Measurements from ENCODE around the gene CCDC196. TPM values are rescaled to one million over a fixed set of nuclear protein-coding genes. Genes with fewer than 3 reads are reported as not detected.
"Not testable (repeated sequence)": the region's sequence is repeated elsewhere in the genome, so short reads cannot be mapped to it uniquely, and the experiment has no call there.

CCDC196 gene
- total and polyA plus RNA-seq, 5 experiments from 2014 or later = not detected

DNA sequence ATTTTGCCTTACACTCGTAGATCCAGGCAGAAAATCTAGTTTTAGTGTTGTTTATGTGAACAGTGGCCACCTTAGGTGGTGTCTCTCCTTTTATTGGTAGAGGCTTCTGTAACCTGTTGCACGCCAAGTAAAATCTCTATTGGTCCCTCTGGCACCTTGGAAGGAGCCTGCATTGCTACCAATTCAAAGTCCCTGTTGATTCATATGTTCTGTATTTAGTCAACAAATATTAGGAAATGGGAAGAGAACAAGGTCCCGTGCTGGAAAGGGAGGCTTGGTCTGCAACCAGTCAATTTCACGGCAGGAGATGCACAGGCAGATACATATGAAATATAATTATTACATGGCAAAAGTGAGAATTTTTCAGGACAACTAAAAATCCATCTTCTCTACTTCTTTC is 15.4 kb downstream of the CCDC196 start:
- Mint-ChIP-seq H3K27me3 (no peaks in the 10 kb centered on the region), H3K27ac (no peak overlapping the region), H3K4me3 (no peak overlapping the region), H3K9me3 (no peaks in the 10 kb centered on the region), H3K36me3 (peaks cover 0 to 2% (median 0%) of the 10 kb centered on the region in 3 donors), H3K4me1 (peaks cover 5 to 16% (median 12%) of the 10 kb centered on the region in 4 donors)
- DNase-seq (no peak), ATAC-seq (no peak)
- POLR2A ChIA-PET = no interaction called here

DNA sequence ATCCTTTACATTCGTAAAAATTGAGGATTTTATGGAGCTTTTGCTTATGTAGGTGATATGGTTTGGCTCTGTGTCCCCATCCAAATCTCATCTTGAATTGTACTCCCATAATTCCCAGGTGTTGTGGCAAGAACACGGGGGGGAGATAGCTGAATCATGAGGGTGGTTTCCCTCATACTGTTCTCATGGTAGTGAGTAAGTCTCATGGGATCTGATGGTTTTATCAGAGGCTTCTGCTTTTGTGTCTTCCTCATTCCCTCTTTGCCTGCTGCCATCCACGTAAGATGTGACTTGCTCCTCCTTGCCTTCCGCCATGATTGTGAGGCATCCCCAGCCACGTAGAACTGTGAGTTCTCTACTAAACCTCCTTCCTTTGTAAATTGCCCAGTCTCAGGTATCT is 16.7 kb downstream of the CCDC196 start:
- H3K36me3 Mint-ChIP-seq, DNase-seq, H3K4me3 Mint-ChIP-seq, H3K27ac Mint-ChIP-seq, POLR2A ChIA-PET, ATAC-seq, H3K9me3 Mint-ChIP-seq, H3K27me3 Mint-ChIP-seq: not testable (repeated sequence)
- H3K4me1 Mint-ChIP-seq = peaks cover 5 to 13% (median 9%) of the 10 kb centered on the region in 4 donors

DNA sequence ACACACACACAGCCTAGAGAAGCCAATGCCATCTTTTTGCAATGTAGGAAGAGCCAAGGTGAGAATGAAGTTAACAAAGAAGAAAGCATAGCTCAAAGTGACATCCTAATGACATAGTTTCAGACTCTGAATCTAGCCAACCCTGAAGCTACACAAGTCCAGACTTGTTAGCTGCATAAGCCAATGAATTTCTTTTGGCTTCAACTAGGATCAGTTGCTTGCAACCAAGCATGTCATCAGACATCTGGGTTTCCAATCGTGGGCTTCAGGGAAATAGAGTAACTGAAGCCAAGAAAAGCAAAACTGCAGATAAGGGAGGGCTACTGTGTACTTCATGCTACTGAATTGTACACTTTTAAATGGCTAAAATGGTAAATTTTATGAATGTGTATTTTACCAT is 17.4 kb downstream of the CCDC196 start:
- H3K4me1 Mint-ChIP-seq = peaks cover 5 to 15% (median 9%) of the 10 kb centered on the region in 4 donors
- H3K4me3 Mint-ChIP-seq = no peak overlapping the region
- H3K36me3 Mint-ChIP-seq = peaks cover 0 to 2% (median 0%) of the 10 kb centered on the region in 3 donors
- H3K9me3 Mint-ChIP-seq = no peaks in the 10 kb centered on the region
- no peak for DNase-seq
- ATAC-seq = no peak
- H3K27me3 Mint-ChIP-seq = no peaks in the 10 kb centered on the region
- POLR2A ChIA-PET = no interaction called here
- H3K27ac Mint-ChIP-seq = no peak overlapping the region

DNA sequence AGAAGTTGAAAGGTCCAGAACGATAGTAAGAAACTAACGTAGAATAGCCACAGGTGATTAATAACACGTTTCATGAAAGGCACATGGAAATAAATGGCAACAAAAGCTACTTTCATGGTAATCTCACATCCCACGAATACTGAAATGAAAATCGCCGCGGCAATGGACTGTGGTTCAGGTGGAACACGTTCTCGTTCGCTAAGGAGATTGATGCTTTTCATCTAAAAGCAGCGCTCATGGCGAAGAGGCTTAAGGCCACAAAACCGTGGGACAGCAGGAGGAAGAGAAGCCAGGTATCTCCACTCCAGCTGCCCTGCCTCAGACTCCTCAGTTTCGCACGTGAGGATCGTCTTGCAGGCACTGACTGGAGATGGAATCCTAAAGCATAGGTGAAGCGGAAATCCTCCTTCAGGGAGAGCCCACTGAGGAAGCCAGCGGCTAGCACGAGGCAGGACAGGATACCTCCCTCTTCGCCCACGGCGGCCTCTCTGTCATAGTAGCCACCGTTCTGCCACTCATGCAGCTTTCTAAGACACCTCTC is 21.1 kb downstream of the CCDC196 start:
- Mint-ChIP-seq H3K4me3 (peak overlapping the region; percentile 95 to 99 (median 98)), H3K4me1 (peaks cover 12 to 38% (median 29%) of the 10 kb centered on the region in 4 donors), H3K27ac (peak overlapping the region; percentile 34 to 97 (median 90)), H3K27me3 (peaks cover 0 to 2% (median 0%) of the 10 kb centered on the region in 5 donors), H3K9me3 (no peaks in the 10 kb centered on the region), H3K36me3 (peaks cover 0 to 2% (median 0%) of the 10 kb centered on the region in 3 donors)
- POLR2A ChIA-PET = interaction anchor here (0.6 to 1.2 kb wide), 4 partner anchors 12 to 801 kb away, joined by 3 to 4 read pairs (median 3); partner anchors contain the start of gene PALS1
- ATAC-seq = peak in 1 of 2 donors; percentile 7
- peak in 1 of 10 donors; percentile 1 for DNase-seq

DNA sequence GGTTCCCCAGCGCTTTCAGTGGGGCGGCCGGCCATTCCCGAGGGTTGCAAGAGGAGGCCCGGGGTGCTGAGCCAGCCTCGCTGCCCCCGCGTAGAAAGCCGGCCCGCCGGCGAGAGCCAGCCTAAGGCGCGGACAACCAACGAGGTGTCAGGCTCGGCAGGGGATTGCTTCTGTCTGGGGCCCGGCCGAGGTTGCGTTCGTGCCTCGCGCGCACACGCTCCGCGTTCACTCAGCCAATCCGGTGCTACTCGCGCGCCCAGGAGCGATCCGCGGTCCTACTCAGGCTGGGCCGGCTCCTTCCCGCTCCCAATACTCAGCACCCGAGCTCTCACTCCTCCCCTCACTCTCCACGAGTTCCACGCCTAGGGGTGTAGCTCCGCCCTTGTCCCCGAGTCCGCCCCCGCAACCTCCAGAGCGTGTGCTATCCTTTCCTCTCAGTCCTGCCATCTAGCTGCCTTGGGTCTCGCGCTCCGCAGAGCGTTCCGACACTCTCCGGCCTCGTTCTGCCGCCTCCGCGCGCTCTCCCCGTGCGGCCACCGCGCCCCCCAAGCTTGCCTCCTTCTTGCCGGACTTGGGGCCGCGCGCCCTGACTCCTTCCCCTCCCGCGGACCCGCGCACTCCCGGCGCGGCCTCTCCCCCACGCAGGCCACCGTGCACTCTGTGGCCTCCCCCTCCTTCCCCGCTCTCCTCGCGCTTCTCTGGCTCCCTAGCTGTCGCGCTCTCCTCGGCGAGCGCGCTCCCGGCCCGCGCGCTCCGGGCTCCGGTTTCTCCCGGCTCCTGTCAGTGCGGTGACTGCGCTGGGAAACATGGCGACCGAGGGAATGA is 21.8 kb downstream of the CCDC196 start, which contains the start of gene GPHN:
Gene GPHN (plus strand): TSS at position 426 of the 825 bp plus-strand sequence.
- Mint-ChIP-seq H3K27ac (peak within 1 kb of the TSS; percentile 78 to 97 (median 90)), H3K9me3 (no peaks in the 10 kb centered on the region), H3K4me1 (peaks cover 12 to 39% (median 30%) of the 10 kb centered on the region in 4 donors), H3K36me3 (peaks cover 0 to 1% (median 0%) of the 10 kb centered on the region in 3 donors), H3K27me3 (peaks cover 0 to 2% (median 0%) of the 10 kb centered on the region in 5 donors), H3K4me3 (peak within 1 kb of the TSS; percentile 95 to 99 (median 98))
- peak; percentile 69 to 89 (median 79) for DNase-seq
- ATAC-seq = peak; percentile 86 to 90
- POLR2A ChIA-PET = interaction anchor here (0.6 to 1.2 kb wide), 4 partner anchors 11 to 801 kb away, joined by 3 to 4 read pairs (median 3); partner anchors contain the start of gene PALS1

DNA sequence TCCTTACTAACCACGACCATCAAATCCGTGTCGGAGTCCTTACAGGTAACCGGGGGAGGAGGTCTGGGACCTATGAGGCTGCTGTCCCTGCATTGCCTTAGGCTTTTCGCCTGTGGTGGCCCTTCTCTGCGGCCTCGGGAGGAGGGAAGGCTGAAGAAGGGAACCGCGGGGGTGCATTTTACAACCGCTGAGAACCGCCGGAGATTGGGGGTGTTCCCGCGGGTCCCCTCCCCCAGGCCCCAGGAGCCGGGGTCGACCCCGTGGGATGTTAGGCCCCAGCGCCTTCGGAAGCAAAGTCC is 22.3 kb downstream of the CCDC196 start:
- H3K9me3 Mint-ChIP-seq = no peaks in the 10 kb centered on the region
- peaks cover 11 to 43% (median 30%) of the 10 kb centered on the region in 4 donors for H3K4me1 Mint-ChIP-seq
- DNase-seq (peak in 1 of 10 donors; percentile 63), ATAC-seq (peak in 1 of 2 donors; percentile 3)
- H3K27me3 Mint-ChIP-seq = peaks cover 0 to 4% (median 0%) of the 10 kb centered on the region in 5 donors
- H3K27ac Mint-ChIP-seq = peak overlapping the region in 9 of 10 donors; percentile 78 to 97 (median 91)
- H3K36me3 Mint-ChIP-seq = no peaks in the 10 kb centered on the region
- POLR2A ChIA-PET = interaction anchor here (0.6 to 1.2 kb wide), 3 partner anchors 10 to 733 kb away, joined by 3 to 4 read pairs (median 3); partner anchors contain the start of gene PALS1
- H3K4me3 Mint-ChIP-seq = peak overlapping the region; percentile 95 to 99 (median 98)

DNA sequence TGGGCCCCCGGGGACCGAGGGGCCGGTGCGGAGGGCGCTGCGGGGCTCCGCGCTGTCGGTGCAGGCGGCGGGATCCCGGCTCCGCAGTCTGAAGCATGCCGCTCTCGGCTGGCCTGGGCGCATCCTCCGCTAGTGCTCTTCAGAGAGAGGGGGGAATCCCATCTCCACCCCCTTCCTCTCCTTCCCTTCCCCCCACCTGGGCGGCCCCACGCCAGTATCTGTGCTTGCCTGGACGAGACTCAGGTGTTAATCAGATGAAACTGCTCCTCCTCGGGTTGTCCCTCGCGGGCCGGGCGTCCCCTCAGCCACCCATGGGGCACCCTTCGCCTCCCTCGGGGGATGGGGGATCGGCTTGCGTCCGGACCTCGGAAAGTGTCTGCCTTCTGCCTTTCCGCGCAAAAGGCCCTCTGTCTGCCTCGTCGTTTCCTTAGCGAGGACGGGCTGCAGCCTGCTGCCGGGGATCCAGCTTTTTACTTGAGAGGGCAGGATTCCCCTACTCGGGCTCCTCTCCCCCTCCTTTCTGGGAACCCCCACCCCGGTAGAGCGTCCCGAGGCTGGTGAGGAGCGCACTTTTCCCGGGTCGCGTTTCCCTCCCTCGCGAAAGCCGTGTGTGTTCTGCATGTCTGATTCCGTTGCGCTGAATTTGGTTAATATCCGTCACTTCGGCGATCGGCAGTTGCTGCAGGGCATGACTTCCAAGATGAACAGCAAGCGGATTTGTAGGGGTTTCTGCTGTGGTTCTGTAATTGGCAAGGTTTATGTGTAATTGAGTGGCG is 22.9 kb downstream of the CCDC196 start:
- no peaks in the 10 kb centered on the region for H3K9me3 Mint-ChIP-seq
- peak overlapping the region; percentile 85 to 98 (median 91) for H3K4me3 Mint-ChIP-seq
- peak overlapping the region in 8 of 10 donors; percentile 11 to 87 (median 58) for H3K27ac Mint-ChIP-seq
- POLR2A ChIA-PET = interaction anchor here (0.6 kb wide), 1 partner anchor 63 kb away, joined by 3 read pairs; no protein-coding TSS in a partner anchor
- no peaks in the 10 kb centered on the region for H3K36me3 Mint-ChIP-seq
- peaks cover 11 to 44% (median 30%) of the 10 kb centered on the region in 4 donors for H3K4me1 Mint-ChIP-seq
- ATAC-seq (peak; percentile 9), DNase-seq (peak; percentile 1 to 70 (median 32))
- peaks cover 0 to 4% (median 0%) of the 10 kb centered on the region in 5 donors for H3K27me3 Mint-ChIP-seq

DNA sequence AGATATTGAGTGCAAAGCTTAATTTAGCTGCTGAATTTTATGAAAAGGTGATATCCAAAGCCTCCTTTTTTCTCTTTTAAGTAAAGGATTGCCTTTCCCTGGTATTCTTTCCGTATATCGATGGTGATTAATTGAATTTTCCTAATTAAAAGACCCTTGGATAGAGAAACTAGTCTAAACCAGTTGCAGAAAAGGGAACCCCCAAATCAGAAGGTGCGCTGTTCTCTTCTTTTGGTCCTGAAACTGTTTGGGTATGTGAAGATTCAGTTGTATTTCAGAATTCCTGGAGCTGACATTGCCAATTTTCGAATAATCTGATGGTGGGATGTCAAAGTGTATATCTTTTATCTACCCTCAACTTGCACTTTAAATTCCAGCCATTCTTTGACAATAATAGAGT is 23.7 kb downstream of the CCDC196 start:
- H3K4me1 Mint-ChIP-seq = peaks cover 11 to 46% (median 30%) of the 10 kb centered on the region in 4 donors
- POLR2A ChIA-PET = no interaction called here
- H3K4me3 Mint-ChIP-seq = peak overlapping the region; percentile 85 to 98 (median 91)
- H3K36me3 Mint-ChIP-seq = no peaks in the 10 kb centered on the region
- ATAC-seq (no peak), DNase-seq (peak in 2 of 10 donors; percentile 5 to 13)
- peak overlapping the region in 1 of 10 donors; percentile 11 for H3K27ac Mint-ChIP-seq
- no peaks in the 10 kb centered on the region for H3K9me3 Mint-ChIP-seq
- peaks cover 0 to 8% (median 0%) of the 10 kb centered on the region in 5 donors for H3K27me3 Mint-ChIP-seq

DNA sequence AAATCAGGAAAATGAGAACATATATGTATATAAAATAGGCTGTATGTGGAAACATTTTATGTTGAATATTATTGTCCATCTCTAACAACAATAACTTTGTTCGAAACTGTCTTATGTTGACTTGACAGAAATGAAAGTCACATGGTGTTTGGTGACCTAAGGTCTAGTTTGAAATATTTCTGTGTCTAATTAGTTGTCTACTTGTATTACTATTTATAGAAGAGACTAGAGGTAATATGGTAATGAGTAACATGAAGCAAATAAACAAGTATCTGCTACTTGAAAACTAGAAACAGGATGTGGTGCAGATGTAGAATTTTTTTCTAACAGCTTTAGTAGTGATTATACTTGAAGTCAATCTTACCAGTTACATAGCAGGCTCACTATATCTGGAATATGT is 25.7 kb downstream of the CCDC196 start:
- POLR2A ChIA-PET = no interaction called here
- Mint-ChIP-seq H3K4me1 (peaks cover 11 to 41% (median 25%) of the 10 kb centered on the region in 4 donors), H3K27ac (no peak overlapping the region), H3K27me3 (peaks cover 0 to 9% (median 0%) of the 10 kb centered on the region in 5 donors), H3K4me3 (no peak overlapping the region), H3K9me3 (no peaks in the 10 kb centered on the region), H3K36me3 (no peaks in the 10 kb centered on the region)
- ATAC-seq = no peak
- DNase-seq = no peak

DNA sequence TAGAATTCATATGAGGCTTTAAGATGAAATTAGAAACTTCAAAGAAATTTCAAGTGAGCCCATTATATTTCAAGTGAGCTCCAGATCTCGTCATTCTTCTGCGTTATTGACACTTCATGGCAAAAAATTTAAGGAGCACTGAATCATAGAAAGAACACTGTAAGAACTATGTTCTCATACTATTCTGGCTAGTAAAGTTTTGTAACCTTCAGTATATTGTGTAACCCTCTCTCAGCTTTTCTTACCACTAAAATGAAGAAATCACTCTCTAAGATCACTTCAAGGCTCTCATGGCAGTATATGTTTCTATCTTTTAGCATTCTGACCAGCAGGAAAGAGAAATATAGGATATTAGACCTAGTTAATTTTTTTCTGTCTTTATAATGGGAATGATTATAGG is 28.0 kb downstream of the CCDC196 start:
- Mint-ChIP-seq H3K36me3 (peaks cover 0 to 4% (median 0%) of the 10 kb centered on the region in 3 donors), H3K4me1 (peaks cover 9 to 33% (median 19%) of the 10 kb centered on the region in 4 donors), H3K4me3 (no peak overlapping the region), H3K9me3 (peaks cover 0 to 5% (median 0%) of the 10 kb centered on the region in 9 donors), H3K27ac (no peak overlapping the region), H3K27me3 (peaks cover 0 to 9% (median 0%) of the 10 kb centered on the region in 5 donors)
- DNase-seq (no peak), ATAC-seq (no peak)
- POLR2A ChIA-PET = interaction anchor here (0.6 kb wide), 1 partner anchor 458 kb away, joined by 5 read pairs; no protein-coding TSS in a partner anchor

DNA sequence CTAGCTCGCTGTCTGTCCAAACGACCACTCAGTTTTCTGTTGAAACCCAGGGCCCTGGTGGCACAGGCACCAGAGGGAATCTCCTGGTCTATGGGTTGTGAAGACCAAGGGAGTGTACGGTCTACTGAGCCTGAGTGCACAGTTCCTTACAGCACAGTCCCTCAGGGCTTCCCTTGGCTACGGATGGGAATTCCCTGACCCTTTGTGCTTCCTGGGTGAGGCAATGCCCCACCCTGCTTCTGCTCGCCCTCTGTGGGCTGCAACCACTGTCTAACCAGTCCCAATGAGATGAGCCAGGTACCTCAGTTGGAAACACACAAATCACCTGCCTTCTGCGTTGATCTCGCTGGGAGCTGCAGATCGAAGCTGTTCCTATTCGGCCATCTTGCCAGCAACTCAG is 44.4 kb downstream of the CCDC196 start:
- Mint-ChIP-seq H3K36me3 (peaks cover 0 to 12% (median 4%) of the 10 kb centered on the region in 3 donors), H3K9me3 (peaks cover 0 to 28% (median 8%) of the 10 kb centered on the region in 9 donors), H3K27me3 (no peaks in the 10 kb centered on the region), H3K4me1 (peaks cover 0 to 34% (median 14%) of the 10 kb centered on the region in 4 donors), H3K27ac (no peak overlapping the region), H3K4me3 (no peak overlapping the region)
- ATAC-seq (no peak), DNase-seq (no peak)
- POLR2A ChIA-PET = no interaction called here

DNA sequence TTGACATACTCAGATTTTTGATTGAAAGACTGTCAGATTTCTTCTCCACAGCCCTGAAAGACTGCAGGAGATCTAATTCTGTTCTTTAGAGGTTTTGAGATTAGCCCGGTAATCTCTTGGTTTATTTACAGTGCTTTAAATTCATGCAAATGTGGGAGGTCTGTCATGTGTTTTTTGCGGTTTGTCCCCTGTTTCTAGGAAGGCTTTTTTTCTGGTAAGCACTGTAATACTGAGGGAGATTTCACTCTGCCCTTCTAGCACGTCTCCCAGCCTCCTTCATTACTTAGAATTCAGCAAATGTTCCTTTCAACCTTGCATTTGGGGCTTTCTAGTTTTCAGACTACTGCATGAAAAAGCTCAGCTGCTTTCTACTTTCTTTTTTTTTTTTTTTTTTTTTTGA is 52.9 kb downstream of the CCDC196 start:
- DNase-seq = no peak
- no peak overlapping the region for H3K27ac Mint-ChIP-seq

More for the DNA sequence above, 52.9 kb downstream of the CCDC196 start:
- POLR2A ChIA-PET = no interaction called here
- ATAC-seq = no peak
- Mint-ChIP-seq H3K9me3 (no peaks in the 10 kb centered on the region), H3K27me3 (no peaks in the 10 kb centered on the region), H3K4me1 (peaks cover 8 to 25% (median 14%) of the 10 kb centered on the region in 4 donors), H3K36me3 (peaks cover 0 to 2% (median 0%) of the 10 kb centered on the region in 3 donors), H3K4me3 (peak overlapping the region in 1 of 10 donors; percentile 0)

Data from naive thymus-derived CD8-positive, alpha-beta T cell (primary cell).